PC-3 (cell line): ENCODE results near the gene CARD19.

Experiments
- CTCF ChIP-seq: fragments of 300-600 bp; sonication (generic); conservative IDR thresholded peaks from 2 replicates; pipeline ENCODE4 v1.5.1; 2017; ENCODE audit warnings: antibody characterized with exemption, low read depth, mild to moderate bottlenecking, low read length
- EZH2 ChIP-seq: fragments of 300-600 bp; sonication (generic); IDR thresholded peaks from one replicate; pipeline ENCODE4 v1.6.1; 2017; ENCODE audit warnings: antibody characterized with exemption, mild to moderate bottlenecking, low read length; ENCODE audit not compliant: unreplicated experiment
- EZH2phosphoT487 ChIP-seq: fragments of 300-600 bp; sonication (generic); IDR thresholded peaks from 2 replicates; pipeline ENCODE4 v1.6.1; 2018; ENCODE audit warnings: mild to moderate bottlenecking, antibody characterized with exemption, low read length, borderline replicate concordance

- no peak for TF ChIP-seq CTCF
- no peak for TF ChIP-seq EZH2
- TF ChIP-seq EZH2phosphoT487 = no peak
Observed at GRCh38 chr9:93161786-93162562, 66.0 kb downstream of the CARD19 start.
